Cardiac muscle cell (in vitro differentiated cells and primary cell): ENCODE measurements around the gene PLA2G2D. TPM values are rescaled to one million over a fixed set of nuclear protein-coding genes. Genes with fewer than 3 reads are reported as not detected.

Source experiments
- DNase-seq, 2 donors: peaks; one replicate each; pipeline versions ENCODE4 v3.0.0 to v3.0.0-alpha.2; 2010 to 2017; ENCODE audit warnings: low read depth in 1 of 2, low spot score in 1 of 2
- H3K27ac ChIP-seq: fragments of 200-600 bp; sonication (generic); 2 replicates; pipeline ENCODE4 v1.5.1; 2016
- H3K27me3 ChIP-seq: fragments of 200-600 bp; sonication (generic); 2 replicates; pipeline ENCODE4 v1.6.0; 2016; ENCODE audit warnings: control low read depth
- H3K36me3 ChIP-seq: fragments of 200-600 bp; sonication (generic); 2 replicates; pipeline ENCODE4 v1.5.1; 2016; ENCODE audit warnings: control low read depth
- H3K4me1 ChIP-seq: fragments of 200-600 bp; sonication (generic); 2 replicates; pipeline ENCODE4 v1.8.1; 2017; ENCODE audit warnings: low read depth, mild to moderate bottlenecking, mixed run types
- H3K4me3 ChIP-seq: fragments of 200-600 bp; sonication (generic); 2 replicates; pipeline ENCODE4 v1.5.1; 2016; ENCODE audit warnings: mild to moderate bottlenecking
- H3K9me3 ChIP-seq: fragments of 200-600 bp; sonication (generic); 2 replicates; pipeline ENCODE4 v1.5.1; 2017; ENCODE audit warnings: low read depth, mild to moderate bottlenecking, control low read depth
- CTCF ChIP-seq: IDR thresholded peaks from 2 replicates; pipeline ENCODE4 v1.5.1; 2012; ENCODE audit warnings: low read depth, mild to moderate bottlenecking, low read length
- polyA plus RNA-seq: library from polyadenylated mRNA; unstranded; fragments of >200 nt; fragmentation: Nextera tagmentation; extraction: Ambion mirVana; gene quantifications from 2 replicates; pipeline ENCODE4 v1.2.1, GENCODE V29; 2016
- total RNA-seq: library from RNA; depleted of rRNA; stranded (reverse); fragments of >200 nt; gene quantifications from 2 replicates; pipeline ENCODE4 v1.2.3, GENCODE V29; 2016

PLA2G2D gene
- total and polyA plus RNA-seq, 2 experiments from 2014 or later: not detected

GRCh38 chr1:20090119-20090518 is 29.2 kb downstream of the PLA2G2D start:
- no peak for DNase-seq

GRCh38 chr1:20089328-20090077 is 29.8 kb downstream of the PLA2G2D start:
- no peak for DNase-seq
- no peak for TF ChIP-seq CTCF
- Histone ChIP-seq H3K27me3 (no peaks in the 10 kb centered on the region), H3K36me3 (no peaks in the 10 kb centered on the region), H3K9me3 (no peaks in the 10 kb centered on the region), H3K4me3 (no peak overlapping the region), H3K4me1 (no peaks in the 10 kb centered on the region), H3K27ac (no peak overlapping the region)

More at GRCh38 chr1:20090119-20090518, 29.2 kb downstream of the PLA2G2D start:
- TF ChIP-seq CTCF: no peak
- no peaks in the 10 kb centered on the region for H3K4me1 ChIP-seq
- no peaks in the 10 kb centered on the region for H3K36me3 ChIP-seq
- no peaks in the 10 kb centered on the region for H3K27me3 ChIP-seq
- H3K4me3 ChIP-seq: no peak overlapping the region
- H3K9me3 ChIP-seq: no peaks in the 10 kb centered on the region
- H3K27ac ChIP-seq: no peak overlapping the region

GRCh38 chr1:20087668-20088067 is 31.7 kb downstream of the PLA2G2D start:
- H3K36me3 ChIP-seq: no peaks in the 10 kb centered on the region
- no peak overlapping the region for H3K27ac ChIP-seq
- no peak for TF ChIP-seq CTCF
- no peak overlapping the region for H3K4me3 ChIP-seq
- H3K27me3 ChIP-seq: no peaks in the 10 kb centered on the region
- no peaks in the 10 kb centered on the region for H3K4me1 ChIP-seq
- DNase-seq: no peak
- no peaks in the 10 kb centered on the region for H3K9me3 ChIP-seq

- no peak for DNase-seq
- no peak overlapping the region for H3K27ac ChIP-seq
- no peaks in the 10 kb centered on the region for H3K9me3 ChIP-seq
- no peaks in the 10 kb centered on the region for H3K36me3 ChIP-seq
- no peak for TF ChIP-seq CTCF
- no peak overlapping the region for H3K4me3 ChIP-seq
- H3K4me1 ChIP-seq: no peaks in the 10 kb centered on the region
- H3K27me3 ChIP-seq: no peaks in the 10 kb centered on the region
Observed at GRCh38 chr1:20086800-20087199, 32.5 kb downstream of the PLA2G2D start.

GRCh38 chr1:20083178-20083944 is 36.0 kb downstream of the PLA2G2D start:
- Histone ChIP-seq H3K4me3 (no peak overlapping the region), H3K4me1 (no peaks in the 10 kb centered on the region), H3K27ac (no peak overlapping the region), H3K27me3 (no peaks in the 10 kb centered on the region), H3K36me3 (no peaks in the 10 kb centered on the region), H3K9me3 (no peaks in the 10 kb centered on the region)
- no peak for DNase-seq
- no peak for TF ChIP-seq CTCF
